DMS153 (cell line): ENCODE measurements around the gene L3MBTL4.
"Not testable (repeated sequence)": the region's sequence is repeated elsewhere in the genome, so short reads cannot be mapped to it uniquely, and the experiment has no call there.

Source experiments
- DNase-seq: peaks from one replicate; lab custom pipeline; 2025; lab: John Stamatoyannopoulos, UW

L3MBTL4 gene

DNA sequence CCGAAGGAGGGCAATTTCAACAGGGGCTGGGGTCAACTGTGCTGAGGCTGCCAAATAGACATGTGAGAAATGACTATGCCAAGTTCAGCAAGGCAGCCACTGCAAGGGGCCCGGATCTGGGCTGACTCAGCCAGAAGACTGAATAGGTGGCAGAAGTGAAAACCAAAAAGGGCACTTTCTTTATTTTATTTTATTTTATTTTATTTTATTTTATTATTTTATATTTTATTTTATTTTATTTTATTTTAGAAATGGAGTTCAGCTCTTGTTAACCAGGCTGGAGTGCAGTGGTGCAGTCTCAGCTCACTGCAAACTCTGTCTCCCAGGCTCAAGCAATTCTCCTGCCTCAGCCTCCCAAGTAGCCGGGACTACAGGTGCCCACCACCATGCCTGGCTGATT, 228.9 kb downstream of the L3MBTL4 start:
- DNase-seq = not testable (repeated sequence)

- DNase-seq = no peak
Measured at GRCh38 chr18:6174983-6175745, 239.5 kb downstream of the L3MBTL4 start.

DNA sequence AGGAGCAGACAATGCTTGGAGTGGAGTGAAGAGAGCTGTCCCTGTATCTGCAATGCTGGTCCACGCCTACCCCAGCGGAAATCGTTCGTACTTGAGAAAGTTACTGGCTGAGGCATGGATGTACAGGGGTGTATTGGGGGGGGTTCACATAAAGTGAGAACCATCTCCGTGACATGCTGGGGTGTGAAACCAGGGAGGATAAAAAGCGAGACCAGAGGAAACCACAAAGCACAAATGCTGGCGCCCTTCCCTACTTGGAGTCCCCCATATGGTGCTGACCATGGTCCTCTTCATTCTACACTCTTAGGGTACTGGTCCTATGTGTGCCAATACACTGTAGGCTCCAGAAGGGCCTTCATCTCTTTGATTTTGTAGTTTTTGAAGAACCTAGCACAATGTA, 244.1 kb downstream of the L3MBTL4 start:
- no peak for DNase-seq

DNA sequence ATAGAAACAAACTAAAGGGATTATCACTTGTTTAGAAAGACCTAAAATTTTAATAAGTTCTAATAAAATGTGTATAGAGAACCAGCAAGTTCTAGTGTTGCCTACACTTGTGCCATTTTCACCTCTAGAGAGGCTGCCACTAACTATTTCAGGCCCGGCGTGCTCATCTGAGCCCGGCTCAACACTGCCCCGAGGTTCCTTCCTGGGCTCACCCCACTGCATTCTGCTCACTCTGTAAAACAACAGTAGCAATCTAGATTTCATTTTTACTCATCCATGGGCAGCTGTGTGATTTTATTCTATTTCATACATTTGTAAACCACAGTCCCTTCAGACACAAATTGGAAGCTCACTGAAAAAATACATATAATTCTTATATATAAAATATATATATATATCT, 253.2 kb downstream of the L3MBTL4 start:
- DNase-seq = no peak

GRCh38 chr18:6159426-6159825, 255.3 kb downstream of the L3MBTL4 start:
- no peak for DNase-seq

DNA sequence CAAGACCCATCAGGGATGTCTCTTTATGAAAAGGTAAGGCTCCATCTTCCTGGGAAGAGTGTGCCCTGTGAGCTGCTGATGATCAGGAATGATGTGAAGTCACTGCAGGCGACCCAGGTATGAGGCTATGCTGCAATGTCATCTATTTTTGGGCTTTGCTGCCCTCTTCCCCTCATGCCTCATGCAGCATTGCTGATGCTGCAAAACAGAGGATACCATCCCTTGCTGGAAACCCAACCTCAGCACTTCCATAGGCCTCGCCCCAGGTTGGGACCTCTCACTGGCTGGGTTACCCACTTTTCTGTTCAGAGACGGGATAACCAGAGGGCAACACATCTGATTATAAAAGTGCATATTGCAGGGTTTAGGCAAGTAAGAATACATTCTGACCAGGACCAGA, 255.8 kb downstream of the L3MBTL4 start:
- DNase-seq = no peak

GRCh38 chr18:6156446-6156845, 258.3 kb downstream of the L3MBTL4 start:
- no peak for DNase-seq

GRCh38 chr18:6155707-6156106, 259.0 kb downstream of the L3MBTL4 start:
- no peak for DNase-seq

- no peak for DNase-seq
Measured at GRCh38 chr18:6150430-6150829, 264.3 kb downstream of the L3MBTL4 start.

DNA sequence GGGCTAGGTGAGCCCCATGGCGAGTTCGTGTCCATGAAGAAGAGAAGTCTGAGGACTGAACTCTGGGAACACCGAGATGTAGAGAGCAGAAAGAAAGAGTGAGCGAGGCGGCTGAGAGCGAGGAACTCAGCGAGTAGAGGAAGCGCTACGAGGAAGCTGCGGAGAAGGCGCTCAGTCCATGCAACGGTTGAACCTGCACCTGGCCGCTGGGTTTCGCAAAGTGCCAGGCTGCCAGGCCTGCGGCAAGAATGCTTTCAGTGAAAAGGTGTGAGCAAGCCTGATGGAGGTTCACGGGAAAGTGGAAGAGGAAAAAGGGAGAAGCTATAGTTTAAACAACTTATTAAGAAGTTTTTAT, 268.4 kb downstream of the L3MBTL4 start:
- DNase-seq = no peak

DNA sequence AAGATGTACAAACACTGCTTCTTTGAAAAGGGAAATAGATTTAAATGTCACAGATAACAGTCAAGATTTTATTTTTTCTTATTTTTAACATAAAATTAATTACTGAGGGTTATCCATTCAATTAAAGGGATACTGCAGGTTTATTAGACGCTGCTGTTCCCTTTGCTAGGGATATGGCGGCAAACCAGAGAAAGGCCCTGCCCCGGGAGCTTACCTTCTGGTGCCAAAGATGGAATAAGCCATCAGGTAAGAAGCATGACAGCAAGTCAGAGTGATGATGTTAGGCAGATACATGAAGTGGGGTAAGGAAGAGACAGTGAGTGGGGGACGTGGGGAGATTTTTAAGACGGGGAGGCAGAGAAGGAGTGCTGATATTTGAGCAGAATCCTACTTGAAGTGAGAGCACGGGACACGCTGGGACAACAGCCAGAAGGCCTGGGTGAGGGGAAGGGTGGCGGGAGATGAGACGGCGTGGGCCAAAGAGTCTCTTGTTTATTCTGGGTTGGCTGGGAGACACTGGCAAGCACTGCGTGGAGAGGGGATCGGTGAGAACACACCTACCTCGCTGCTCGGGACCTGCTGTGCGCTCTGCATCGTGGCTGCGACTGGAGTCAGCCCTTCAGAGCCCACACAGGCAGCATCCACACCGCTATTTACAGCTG, 268.9 kb downstream of the L3MBTL4 start:
- no peak for DNase-seq

DNA sequence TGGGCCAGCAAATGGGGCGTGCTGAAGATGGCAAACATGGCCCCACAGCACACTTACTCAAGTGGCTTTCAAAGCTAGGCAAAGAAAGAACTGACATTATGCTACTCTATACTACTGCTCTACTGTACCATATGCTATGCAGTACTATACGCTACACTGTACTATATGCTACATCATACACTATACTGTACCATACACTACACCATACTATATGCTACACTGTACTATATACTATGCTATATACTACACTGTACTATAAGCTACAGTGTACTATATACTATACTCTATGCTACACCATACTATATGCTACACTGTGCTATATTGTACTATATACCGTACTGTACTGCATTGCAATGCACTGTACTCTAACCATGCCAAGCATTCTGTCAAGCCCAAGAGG, 275.7 kb downstream of the L3MBTL4 start:
- no peak for DNase-seq

- DNase-seq = not testable (repeated sequence)
Measured at GRCh38 chr18:6135901-6136300, 278.8 kb downstream of the L3MBTL4 start.

GRCh38 chr18:6135029-6135428, 279.7 kb downstream of the L3MBTL4 start:
- DNase-seq = not testable (repeated sequence)

GRCh38 chr18:6132751-6133368, 281.9 kb downstream of the L3MBTL4 start:
- DNase-seq = no peak

DNA sequence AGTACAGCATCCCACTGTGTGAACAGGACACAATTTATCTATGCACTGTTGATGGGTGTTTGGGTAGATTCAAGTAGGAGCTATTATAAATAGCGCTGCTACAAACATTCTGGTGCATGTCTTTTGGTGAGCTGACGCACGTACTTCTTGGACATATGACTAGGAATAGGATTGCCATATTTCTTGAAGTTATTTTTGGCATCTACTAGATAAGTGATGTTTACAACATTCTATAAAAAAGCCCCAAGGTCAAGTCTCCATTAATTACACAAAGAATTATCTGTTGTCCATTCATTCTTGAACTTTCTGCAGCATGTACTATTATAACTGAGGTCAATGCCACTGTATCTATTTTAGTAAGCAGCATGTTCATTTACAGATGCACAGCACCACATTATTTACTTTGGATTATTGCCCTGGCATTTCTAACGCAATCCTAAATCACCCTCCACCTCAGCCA, 293.9 kb downstream of the L3MBTL4 start:
- no peak for DNase-seq

- no peak for DNase-seq
Measured at GRCh38 chr18:6119761-6120160, 294.9 kb downstream of the L3MBTL4 start.

DNA sequence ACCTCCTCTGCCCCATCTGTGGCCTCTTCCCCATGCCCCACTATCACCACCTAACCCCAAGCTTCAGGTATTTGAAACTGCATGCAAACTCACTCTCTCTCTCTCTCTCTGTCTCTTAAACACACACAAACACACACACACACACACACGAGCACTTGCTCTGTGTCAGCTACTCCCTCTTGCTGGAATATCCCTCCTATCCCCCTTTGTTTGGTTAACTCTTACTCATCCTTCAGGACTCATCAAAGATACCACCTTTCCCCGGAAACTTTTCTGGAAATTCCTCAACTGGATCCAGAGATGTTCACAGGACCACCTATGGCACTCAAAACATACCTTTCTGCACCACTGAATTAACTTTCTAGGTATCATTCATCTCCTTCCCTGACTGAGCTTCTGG, 296.6 kb downstream of the L3MBTL4 start:
- no peak for DNase-seq

- DNase-seq = no peak
Measured at GRCh38 chr18:6115710-6116109, 299.0 kb downstream of the L3MBTL4 start.

GRCh38 chr18:6113650-6114049, 301.1 kb downstream of the L3MBTL4 start:
- DNase-seq = no peak

DNA sequence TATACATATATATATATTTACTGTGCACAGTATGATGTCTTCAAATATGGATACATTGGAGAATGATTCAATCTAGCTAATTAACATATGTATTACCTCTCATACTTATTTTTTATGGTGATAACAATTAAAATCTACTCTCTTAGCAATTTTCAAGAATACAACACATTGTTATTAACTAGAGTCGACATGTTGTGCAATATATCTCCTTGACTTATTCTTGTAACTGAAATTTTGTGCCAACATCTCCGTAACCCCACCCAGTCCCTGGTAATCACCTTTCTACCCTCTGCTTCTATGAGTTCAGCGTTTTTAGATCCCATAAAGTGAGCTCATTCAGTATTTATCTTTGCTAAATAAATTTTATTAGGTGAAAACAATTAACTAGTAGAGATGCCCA, 303.0 kb downstream of the L3MBTL4 start:
- DNase-seq = no peak

DNA sequence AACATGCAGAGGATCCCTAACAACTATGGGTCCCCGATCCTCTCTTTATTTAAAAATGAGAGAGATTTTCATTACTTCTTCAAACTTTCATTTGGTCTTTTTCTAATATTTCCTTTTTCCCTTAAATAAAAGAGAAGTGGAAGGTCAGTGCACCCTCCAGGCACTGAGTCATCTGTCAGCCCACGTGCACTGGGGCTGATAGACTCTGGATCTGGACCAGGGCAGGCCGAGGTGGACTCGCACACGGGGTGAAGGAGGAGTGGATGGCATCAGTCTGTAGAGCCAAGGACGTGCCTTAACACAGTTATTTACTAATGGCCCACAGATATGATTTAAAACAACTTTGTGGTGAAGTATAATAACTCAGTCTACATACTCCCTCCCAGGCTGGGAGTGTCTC, 305.0 kb downstream of the L3MBTL4 start:
- no peak for DNase-seq

DNA sequence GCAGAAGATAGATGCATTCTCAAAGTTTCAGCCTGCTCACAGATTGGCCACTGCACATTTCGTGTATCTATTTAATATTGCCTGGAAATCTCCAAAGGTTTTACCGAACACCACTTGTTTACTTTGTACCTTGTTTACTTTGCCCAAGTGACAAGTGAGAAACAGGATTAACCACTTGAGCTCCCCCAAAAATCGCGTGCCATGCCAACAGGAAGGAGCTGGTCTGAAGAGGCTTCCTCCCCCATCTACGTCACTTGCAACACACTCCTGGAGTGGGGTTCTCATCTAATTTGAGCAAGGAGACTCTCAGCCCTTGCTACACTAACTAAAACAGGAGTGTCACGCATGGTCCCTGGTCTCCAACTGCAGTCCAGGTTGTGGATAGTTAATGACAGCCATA, 306.9 kb downstream of the L3MBTL4 start:
- DNase-seq = peak; percentile 59
